Embryonic facial prominence (tissue), 1 donor: ENCODE measurements around the gene LDLRAD1.
"Not testable (repeated sequence)": the region's sequence is repeated elsewhere in the genome, so short reads cannot be mapped to it uniquely, and the experiment has no call there.

ENCODE experiments used
- DNase-seq: peaks from one replicate; pipeline ENCODE4 v3.0.0-alpha.2; 2016; ENCODE audit errors: extremely low spot score

Gene LDLRAD1

DNA sequence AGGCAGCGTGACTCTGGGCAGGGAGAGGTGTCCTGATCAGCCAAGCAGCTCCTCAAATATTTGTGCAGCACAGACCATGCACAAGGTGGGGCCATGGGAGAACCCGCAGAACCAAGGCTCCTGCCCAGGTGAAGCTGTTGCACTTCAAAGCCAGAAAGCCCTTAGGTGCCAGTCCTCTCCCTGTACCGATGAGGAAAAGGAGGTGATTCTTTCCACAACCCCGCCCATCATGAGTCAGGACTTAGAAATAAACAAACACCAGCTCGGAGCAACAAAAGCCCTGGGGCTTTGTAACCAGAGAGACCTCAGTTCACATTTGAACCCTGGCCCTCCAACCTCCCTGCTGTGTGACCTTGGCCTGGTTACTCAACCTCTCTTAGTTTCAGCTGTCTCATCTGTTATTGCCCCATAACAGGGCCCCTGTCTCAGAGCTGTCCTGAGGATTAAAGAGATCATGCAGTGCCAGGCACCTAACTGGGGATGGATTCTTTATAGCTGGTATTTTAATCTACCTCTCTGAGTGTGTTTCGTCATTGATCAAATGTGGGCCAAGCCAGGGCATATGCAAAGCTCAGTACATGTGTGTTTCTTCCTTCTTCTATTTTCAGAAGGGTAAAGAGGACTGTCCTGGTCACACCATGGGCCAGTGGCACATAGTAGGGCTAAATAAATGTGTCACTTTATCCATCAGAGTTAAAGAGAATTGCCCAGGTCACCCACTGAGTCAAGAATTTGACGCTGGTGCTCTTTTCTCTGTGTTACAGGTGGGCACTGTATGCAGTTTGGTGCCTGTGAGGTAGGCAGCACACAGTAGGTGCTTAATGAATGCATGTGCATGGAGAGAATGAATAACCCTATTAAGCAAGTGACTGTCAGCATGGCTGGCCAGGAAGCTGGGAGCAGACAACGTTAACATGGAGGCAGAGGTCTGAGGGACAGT is 1.4 kb downstream of the LDLRAD1 start:
- DNase-seq: no peak

DNA sequence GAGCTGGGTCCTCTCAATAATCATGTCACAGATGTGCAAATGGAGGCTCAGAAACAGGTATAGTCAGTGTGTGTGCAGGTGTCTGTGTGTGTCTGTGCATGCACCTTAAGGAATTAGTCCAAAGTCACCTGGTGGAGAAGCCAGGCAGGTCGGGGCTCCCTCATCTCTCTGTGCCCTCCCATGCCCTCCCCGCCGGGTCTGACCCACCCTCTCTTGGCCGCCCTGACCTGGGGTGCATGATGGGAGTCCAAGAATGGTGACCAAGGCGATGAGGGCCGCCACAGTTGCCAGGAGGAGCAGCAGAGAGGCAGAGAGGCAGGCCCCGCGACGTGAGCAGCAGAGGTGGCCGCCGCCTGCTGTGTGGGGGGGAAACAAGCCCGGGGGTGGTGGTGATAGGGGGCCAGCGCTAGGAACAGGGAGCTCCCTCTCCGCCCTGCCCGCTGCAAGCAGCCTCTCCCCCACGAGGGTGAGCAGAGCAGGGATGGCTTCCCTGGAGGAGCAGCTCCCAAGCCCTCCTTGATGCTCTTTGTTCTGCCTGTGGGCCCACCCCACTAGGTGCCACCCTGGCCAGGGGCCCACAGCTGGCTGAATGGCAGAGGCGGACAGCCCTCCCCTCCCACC is 3.9 kb downstream of the LDLRAD1 start:
- DNase-seq: no peak

DNA sequence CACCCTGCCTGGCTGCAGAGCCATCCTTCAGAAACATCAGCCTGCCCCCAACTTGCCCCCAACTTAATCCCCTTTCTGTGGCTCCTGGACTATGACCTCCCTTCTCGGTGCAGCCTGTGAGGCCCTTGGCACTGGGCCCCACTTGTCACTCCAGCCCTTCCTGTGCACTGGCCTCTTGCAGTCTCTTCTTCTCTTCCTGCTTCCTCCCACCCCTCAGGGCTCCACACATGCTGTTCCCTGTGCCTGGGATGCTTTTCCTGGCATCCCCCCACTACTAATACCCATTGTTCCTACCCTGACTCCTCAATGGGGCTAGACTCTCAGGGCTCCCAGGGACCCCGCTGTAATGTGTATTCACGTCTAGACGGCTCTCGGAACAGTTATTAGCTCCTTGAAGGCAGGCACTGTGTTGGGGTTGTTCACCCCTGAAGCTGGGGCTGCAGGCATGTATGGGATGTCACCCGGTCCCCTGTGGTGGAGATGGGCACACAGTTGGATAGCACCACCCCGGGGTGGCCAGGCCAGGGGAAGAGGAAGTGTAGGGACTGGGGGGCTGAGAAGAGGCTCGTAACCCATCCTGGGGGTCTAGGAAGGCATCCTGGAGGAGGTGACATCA is 4.5 kb downstream of the LDLRAD1 start:
- DNase-seq: no peak

DNA sequence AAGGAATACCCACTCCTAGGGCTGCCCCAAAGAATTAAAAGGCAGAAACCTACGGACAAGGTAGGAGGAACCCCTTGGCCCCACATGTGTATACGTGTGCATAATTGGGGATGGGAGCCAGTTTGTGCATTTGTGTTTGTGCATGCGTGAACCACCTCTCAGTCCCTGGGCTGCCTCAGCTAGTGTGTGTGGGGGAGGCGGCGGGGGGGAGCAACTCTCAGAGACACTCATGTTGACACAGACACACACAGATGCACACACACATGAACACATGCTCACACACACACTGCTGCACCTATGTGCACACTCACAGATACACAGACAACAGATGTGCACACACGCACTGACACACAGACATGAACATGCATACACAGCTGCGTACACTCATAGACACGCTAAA is 5.1 kb downstream of the LDLRAD1 start:
- no peak for DNase-seq

DNA sequence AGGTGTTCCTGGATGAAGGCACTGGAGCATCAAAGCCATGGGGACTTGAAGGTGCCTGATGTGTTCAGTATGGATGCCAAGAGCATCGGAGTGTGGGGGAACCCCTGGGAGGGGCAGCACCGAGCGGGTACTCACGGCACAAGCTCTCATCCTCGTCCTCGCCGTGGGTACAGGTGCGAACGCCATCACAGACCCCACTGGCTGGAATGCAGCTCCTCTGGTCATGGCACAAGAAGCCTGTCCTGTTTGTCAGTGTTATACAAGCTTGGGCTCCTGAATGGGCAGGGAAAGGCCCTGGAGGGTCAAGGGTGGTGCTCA is 6.0 kb downstream of the LDLRAD1 start:
- DNase-seq: no peak

DNA sequence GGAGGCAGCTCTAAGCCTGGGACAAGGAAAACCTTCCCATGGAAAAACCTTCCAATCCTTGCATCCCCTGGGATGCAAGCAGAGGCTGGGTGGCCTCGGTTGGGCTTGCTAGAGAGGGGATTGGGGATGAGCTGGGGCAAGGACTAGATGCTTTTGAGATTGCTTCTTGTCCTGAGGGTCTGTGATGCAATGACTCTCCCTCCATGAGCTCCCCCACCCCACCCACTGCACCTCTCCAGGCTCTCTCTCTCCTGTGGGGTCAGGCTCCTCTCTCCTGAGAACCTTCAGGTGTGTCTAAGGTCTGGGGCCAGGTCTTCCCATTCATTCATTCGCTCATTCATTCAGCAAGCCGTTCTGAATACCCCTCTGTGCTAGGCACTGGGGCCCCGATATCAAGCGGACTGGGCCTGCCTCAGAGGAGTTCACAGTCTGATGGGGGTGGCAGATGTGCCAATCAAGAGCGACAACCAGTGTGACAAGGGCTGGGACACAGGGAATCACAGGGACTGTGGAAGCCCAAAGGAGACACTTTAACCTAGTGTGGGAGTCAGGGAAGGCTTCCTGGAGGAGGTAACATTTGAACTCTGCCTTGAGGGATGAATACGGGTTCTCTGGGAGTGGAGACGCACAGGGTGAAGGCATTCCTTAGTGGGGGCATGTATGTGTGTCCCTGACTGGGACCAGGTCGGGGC is 6.5 kb downstream of the LDLRAD1 start:
- DNase-seq: no peak

DNA sequence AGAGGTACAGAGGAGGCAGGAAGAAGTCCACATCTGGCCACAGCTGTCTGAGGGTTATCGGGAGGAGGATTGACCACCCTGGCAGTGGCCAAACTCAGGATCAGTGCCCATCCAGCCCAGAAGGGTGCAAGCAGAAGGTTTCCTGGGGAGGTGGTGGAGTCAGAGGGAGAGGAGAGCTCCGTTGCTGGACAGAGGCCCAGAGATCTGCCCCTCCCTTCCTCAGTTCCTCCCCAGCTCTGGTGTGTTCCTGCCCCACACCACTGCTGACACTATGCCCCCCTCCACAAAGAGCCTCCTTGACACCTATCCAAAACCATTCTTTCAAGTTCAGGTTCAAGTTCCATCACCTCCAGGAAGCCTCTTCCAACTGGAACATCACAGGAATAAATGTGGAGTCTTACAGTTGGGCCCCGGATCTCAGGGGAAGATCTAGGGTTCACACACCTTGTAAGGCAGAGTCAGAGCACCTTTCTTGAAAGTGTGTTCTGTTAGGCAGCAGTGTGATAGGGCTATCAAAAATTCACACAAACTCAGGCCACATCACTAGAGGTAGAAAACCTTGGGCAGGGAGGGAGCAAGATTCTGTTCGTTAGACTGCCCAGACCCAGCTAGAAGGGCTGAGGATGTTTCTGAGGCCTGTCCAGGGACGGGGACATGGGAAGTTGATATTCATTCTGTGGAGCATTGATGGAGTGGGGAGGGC is 7.4 kb downstream of the LDLRAD1 start:
- DNase-seq: no peak

DNA sequence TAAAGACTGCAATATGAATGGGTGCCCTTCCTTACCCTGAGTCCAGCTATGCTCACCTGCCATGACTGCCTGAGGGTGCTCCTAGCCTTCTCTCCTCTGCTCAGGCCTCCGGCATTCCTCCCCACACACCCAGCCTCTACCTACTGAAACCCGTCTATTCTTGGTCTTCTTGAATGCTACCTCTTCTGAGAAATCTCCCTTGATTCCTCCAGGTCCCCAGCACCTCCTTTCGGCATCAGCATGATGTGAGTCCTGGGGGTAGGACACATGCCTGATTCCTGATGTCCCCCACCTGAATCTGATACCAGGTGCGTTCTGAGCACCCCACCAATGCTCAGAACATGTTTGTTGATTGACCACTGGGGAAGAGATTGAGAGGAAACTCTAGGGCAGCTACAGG is 8.6 kb downstream of the LDLRAD1 start:
- no peak for DNase-seq

DNA sequence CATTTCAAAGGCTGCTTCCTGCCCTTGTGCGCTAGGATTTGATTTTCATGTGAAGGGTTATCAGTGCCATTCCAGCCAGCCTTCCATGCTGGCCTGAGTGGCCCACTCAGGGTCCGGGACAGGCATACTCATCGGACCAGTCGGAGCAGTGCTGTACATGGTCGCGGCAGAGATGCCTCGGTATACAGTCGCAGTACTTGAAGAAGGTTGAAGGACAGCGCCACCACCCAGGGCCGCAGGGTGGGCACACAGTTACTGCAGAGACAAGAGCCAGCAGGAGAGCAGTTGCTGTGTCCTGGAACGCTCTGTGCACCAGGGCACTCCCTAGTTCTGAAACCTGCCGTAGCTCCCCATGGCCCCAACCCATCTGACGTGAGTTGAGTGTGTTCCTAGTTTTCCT is 9.1 kb downstream of the LDLRAD1 start:
- no peak for DNase-seq

DNA sequence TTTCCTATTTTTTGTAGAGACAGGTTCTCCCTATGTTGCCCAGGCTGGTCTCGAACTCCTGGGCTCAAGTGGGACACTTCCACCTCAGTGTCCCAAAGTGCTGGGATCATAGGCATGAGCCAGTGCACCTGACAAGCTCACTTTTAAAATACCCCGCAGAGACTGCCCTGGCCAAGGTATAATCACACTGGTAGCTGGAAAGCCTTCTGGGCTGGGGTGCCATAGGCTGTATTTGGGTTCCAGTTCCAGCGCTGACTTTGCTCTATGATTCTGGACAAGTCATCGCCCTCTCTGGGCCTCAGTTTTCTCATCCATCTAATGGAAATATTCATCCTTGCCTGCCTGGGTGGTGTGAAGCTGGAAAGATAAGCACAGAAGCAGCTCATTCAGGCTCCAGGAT is 10.4 kb downstream of the LDLRAD1 start:
- DNase-seq: no peak

DNA sequence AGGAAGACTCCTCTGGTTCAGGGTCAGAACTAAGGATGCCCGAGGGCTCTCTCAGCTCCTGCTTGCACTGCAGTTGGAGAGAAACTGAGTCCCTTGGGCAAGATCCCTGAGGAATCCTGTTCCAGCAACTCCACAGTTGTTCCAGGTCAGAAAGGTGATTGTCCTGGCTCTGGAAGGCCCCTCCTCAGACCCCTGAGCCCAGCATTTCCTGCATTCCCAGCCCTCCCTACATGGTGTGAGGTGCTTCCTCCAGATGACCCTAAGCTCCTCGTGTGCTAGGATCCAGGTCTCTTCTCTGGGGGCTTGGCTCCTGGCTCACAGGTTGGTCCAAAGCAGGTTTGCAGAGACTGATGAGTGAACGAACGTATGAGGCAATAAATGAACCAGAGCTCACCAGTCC is 11.5 kb downstream of the LDLRAD1 start:
- DNase-seq: no peak

DNA sequence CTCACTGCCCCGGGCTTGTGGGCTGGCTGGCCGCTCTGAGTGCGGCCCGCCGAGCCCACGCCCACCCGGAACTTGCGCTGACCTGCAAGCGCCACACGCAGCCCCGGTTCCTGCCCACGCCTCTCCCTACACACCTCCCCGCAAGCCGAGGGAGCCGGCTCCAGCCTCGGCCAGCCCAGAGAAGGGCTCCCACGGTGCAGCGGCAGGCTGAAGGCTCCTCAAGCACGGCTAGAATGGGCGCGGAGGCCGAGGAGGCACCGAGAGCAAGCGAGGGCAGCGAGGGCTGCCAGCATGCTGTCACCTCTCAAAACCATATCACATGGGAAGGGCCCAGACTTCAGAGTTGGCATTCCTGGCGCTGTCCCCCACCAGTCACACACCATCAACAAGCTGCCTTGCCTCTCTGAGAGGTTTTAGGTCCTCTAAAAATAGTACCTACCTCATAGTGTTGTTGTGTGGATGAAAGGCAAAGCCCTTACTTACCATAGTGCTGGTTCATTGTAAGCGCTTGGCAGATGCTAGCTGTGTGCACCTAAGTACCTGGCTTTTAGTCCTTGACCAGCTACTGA is 13.4 kb downstream of the LDLRAD1 start:
- no peak for DNase-seq

DNA sequence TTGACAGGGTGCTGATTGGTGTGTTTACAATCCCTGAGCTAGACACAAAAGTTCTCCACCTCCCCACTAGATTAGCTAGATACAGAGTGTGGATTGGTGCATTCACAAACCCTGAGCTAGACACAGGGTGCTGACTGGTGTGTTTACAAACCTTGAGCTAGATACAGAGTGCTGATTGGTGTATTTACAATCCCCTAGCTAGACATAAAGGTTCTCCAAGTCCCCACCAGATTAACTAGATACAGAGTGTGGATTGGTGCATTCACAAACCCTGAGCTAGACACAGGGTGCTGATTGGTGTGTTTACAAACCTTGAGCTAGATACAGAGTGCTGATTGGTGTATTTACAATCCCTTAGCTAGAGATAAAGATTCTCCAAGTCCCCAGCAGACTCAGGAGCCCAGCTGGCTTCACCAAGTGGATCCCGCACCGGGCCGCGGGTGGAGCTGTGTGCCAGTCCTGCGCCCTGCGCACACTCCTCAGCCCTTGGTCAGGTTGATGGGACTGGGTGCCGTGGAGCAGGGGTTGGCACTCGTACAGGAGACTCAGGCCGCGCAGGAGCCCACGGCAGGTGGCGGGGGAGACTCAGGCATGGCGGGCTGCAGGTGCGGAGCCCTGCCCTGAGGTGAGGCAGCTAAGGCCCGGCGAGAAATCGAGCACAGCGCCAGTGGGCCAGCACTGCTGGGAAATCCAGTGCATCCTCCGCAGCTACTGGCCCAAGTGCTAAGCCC is 14.1 kb downstream of the LDLRAD1 start:
- DNase-seq: not testable (repeated sequence)

DNA sequence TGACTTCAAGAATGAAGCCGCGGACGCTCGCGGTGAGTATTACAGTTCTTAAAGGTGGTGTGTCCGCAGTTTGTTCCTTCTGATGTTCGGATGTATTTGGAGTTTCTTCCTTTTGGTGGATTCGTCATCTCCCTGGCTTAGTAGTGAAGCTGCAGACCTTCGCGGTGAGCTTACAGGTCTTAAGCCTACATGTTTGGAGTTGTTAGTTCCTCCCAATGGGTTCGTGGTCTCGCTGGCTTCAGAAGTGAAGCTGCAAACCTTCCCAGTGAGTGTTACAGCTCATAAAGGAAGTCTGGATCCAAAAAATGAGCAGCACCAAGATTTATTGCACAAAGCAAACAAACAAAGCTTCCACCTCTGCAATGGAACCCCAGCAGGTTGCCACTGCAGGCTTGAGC is 14.7 kb downstream of the LDLRAD1 start:
- no peak for DNase-seq

DNA sequence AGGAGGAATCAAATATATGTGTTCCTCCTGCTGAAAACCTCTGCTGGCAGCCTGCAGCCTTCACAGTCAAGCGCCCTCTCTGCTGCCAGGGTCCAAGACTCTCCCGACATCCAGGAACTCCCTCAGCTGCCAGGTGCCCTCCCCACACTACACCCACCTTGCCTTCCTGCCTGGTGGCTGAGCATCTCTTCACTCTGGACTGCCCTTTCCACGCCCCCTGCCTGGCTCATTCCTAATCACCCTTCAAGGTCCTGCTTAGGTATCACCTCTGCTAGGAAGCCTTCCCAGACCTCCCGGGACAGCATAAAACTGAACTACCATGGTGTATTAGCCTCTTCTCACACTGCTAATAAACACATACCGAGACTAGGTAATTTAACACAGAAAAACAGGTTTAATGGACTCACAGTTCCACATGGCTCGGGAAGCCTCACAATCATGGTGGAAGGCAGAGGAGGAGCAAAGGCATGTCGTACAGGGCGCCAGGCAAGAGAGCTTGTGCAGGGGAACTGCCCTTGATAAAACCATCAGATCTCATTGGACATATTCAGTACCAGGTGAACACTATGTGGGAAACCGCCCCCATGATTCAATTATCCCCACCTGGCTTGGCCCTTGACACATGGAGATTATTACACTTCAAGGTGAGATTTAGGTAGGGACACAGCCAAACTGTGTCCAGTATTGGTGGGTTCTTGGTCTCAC is 15.3 kb downstream of the LDLRAD1 start:
- DNase-seq: no peak

DNA sequence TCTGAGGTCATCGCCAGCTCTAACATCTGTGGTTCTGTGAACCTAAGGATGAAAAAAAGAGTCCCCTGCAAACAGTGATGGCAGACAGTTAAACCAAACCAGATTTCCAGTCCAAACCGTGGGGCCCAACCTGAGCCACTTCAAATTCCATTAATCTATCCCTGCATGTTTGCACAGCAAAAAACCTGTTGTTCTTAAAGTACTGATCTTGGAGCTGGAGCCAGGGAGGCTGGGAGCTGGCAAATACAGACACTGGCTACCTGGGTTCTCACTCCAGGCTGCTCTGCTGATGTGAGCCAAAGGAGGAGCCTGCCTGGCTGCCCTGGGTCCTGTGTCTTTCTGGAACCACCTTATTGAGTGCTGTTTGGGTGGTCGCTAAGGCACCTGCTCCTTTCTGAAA is 16.4 kb downstream of the LDLRAD1 start:
- no peak for DNase-seq

DNA sequence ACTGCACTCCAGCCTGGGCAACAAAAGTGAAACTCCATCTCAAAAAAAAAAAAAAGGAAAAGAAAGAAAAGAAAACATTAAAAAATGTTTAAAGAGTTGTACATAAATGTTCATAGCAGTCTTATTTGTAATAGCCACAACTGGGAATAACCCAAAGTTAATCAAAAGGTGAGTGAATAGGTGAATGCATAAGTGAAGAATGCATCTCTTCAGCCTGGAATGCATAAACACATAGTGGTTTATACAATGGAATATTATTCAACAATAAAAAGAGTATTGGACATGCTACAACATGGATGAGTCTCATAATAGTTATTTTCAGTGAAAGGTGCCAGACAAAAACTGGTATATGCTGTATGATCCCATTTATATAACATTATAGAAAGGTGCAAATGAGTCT is 18.1 kb downstream of the LDLRAD1 start:
- DNase-seq: no peak

DNA sequence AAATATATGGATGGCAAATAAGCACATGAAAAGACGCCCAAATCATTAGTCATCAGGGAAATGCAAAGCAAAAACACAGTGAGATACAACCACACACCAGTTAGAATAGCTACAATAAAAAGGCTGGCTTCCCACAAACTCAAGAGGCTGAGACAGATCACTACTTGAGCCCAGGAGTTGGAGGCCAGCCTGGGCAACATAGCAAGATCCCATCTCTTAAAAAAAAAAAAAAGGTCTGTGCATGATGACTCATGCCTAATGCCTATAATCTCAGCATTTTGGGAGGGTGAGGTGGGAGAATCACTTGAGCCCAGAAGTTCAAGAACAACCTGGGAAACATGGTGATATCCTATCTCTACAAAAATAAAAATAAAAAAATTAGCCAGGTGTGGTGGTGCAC is 19.8 kb downstream of the LDLRAD1 start:
- no peak for DNase-seq

DNA sequence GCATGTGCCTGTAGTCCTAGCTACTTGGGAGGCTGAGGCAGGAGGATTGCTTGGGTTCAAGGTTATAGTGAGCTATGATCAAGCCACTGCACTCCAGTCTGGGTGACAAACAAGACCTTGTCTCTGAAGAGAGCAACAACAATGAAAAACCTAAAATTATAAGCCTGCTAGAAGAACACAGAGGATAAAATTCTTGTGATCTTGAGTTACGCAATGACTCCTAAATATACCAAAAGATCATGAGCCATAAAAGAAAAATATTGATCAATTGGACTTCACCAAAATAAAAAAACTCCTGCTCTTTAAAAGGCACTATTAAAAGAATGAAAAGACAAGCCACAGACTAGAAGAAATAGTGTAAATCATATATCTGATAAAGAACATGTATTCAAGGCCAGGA is 22.3 kb downstream of the LDLRAD1 start:
- no peak for DNase-seq

DNA sequence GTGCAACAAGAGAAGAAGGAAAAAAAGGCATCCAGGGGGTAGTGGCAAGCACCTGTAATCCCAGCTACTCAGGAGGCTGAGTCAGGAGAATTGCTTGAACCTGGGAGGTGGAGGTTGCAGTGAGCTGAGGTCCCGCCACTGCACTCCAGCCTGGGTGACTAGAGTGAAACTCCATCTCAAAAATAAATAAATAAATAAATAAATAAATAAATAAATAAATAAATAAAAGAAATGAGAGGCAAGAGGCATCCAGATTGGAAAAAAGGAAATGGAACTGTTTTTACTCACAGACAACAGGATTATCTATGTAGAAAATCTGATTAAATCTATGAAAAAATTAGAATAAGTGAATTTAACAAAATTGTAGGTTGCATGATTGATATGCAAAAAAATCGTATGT is 23.5 kb downstream of the LDLRAD1 start:
- DNase-seq: not testable (repeated sequence)
